PFSK-1 (cell line): ENCODE results near the gene RGS14.

Experiments
- FOXP2 ChIP-seq: optimal IDR thresholded peaks from 2 replicates; pipeline ENCODE3; 2011; ENCODE audit warnings: borderline replicate concordance, control low read depth, inconsistent platforms; ENCODE audit not compliant: insufficient read depth; ENCODE audit errors: extremely low read length, extremely low read depth
- POLR2AphosphoS5 ChIP-seq: IDR thresholded peaks from 2 replicates; pipeline ENCODE4 v1.6.1; 2012; ENCODE audit warnings: low read depth, mild to moderate bottlenecking, control low read depth, low read length, moderate library complexity
- SIN3A ChIP-seq: IDR thresholded peaks from 2 replicates; pipeline ENCODE4 v1.6.1; 2012; ENCODE audit warnings: mild to moderate bottlenecking, low read length, moderate library complexity, borderline replicate concordance; ENCODE audit not compliant: insufficient read depth
- TAF1 ChIP-seq: IDR thresholded peaks from 2 replicates; pipeline ENCODE4 v1.6.1; 2012; ENCODE audit warnings: low read length, control low read depth, borderline replicate concordance; ENCODE audit not compliant: insufficient read depth
- TF ChIP-seq, protein P1 (sequence below), 2 experiments: IDR thresholded peaks; 2 replicates each; pipeline versions ENCODE4 v1.6.1 to v1.8.0; 2011 to 2012; ENCODE audit warnings: low read depth in 2 of 2, low read length in 2 of 2, control low read depth in 1 of 2, inconsistent platforms in 1 of 2, mild to moderate bottlenecking in 1 of 2, moderate library complexity in 1 of 2; ENCODE audit not compliant: insufficient read depth in 1 of 2

DNA sequence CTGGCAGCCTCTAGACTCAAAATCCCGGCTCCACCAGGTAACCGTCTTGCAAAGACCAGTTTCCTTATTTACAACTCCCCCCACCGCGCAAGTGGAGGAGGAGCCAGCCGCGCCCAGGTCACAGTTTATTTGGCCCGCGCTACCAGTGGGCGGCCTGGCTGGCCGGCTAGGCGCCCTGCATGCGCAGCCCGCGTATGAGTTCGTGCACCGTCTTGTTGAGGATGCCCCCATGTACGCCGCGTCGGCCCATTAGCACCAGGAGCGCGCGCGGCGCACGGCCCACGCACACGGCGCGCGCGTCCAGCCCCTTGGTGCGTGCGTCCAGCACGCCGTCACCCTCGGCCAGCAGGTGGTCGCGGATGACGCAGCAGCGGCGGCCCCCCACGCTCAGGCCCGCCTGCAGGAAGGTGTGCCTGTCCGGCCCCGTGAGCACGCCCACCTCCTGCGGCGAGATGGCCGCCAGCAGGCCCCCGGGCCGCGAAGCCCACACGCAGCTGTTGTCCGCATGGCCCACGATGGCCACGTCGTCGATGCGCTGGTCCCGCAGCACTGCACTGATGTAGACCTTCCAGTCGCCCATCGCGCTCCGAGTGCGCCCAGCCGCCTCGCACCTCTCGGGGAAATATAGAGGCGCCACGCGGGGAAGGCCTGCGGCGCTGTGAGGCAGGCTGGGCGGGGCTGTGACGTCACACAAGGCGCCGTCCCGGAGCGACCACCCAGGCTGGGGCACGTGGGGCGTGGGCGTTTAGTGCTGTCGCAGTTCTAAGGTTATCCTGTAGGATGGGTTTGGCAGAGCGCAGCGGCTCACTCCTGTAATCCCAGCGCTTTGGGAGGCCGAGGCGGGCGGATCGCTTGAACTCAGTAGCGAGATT, 42.5 kb downstream of the RGS14 start, which contains the start of gene PFN3:
- no peak for TF ChIP-seq TAF1
- TF ChIP-seq POLR2AphosphoS5 = no peak
- no peak for TF ChIP-seq SIN3A
- TF ChIP-seq, protein P1, sequence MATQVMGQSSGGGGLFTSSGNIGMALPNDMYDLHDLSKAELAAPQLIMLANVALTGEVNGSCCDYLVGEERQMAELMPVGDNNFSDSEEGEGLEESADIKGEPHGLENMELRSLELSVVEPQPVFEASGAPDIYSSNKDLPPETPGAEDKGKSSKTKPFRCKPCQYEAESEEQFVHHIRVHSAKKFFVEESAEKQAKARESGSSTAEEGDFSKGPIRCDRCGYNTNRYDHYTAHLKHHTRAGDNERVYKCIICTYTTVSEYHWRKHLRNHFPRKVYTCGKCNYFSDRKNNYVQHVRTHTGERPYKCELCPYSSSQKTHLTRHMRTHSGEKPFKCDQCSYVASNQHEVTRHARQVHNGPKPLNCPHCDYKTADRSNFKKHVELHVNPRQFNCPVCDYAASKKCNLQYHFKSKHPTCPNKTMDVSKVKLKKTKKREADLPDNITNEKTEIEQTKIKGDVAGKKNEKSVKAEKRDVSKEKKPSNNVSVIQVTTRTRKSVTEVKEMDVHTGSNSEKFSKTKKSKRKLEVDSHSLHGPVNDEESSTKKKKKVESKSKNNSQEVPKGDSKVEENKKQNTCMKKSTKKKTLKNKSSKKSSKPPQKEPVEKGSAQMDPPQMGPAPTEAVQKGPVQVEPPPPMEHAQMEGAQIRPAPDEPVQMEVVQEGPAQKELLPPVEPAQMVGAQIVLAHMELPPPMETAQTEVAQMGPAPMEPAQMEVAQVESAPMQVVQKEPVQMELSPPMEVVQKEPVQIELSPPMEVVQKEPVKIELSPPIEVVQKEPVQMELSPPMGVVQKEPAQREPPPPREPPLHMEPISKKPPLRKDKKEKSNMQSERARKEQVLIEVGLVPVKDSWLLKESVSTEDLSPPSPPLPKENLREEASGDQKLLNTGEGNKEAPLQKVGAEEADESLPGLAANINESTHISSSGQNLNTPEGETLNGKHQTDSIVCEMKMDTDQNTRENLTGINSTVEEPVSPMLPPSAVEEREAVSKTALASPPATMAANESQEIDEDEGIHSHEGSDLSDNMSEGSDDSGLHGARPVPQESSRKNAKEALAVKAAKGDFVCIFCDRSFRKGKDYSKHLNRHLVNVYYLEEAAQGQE (IDR thresholded peaks at IDR 0.05; ENCODE audit: insufficient read depth in 1 of 2, low read depth in 2 of 2, low read length in 2 of 2) = no peak
- no peak for TF ChIP-seq FOXP2
